PFSK-1 (cell line): ENCODE results near the gene CACNA1C.

ENCODE experiments used
- FOXP2 ChIP-seq: optimal IDR thresholded peaks from 2 replicates; pipeline ENCODE3; 2011; ENCODE audit warnings: borderline replicate concordance, control low read depth, inconsistent platforms; ENCODE audit not compliant: insufficient read depth; ENCODE audit errors: extremely low read length, extremely low read depth
- POLR2AphosphoS5 ChIP-seq: IDR thresholded peaks from 2 replicates; pipeline ENCODE4 v1.6.1; 2012; ENCODE audit warnings: low read depth, mild to moderate bottlenecking, control low read depth, low read length, moderate library complexity
- REST ChIP-seq, 2 experiments: IDR thresholded peaks; 2 replicates each; pipeline versions ENCODE4 v1.6.1 to v1.8.0; 2011 to 2012; ENCODE audit warnings: low read depth in 2 of 2, low read length in 2 of 2, control low read depth in 1 of 2, inconsistent platforms in 1 of 2, mild to moderate bottlenecking in 1 of 2, moderate library complexity in 1 of 2; ENCODE audit not compliant: insufficient read depth in 1 of 2
- SIN3A ChIP-seq: IDR thresholded peaks from 2 replicates; pipeline ENCODE4 v1.6.1; 2012; ENCODE audit warnings: mild to moderate bottlenecking, low read length, moderate library complexity, borderline replicate concordance; ENCODE audit not compliant: insufficient read depth
- TAF1 ChIP-seq: IDR thresholded peaks from 2 replicates; pipeline ENCODE4 v1.6.1; 2012; ENCODE audit warnings: low read length, control low read depth, borderline replicate concordance; ENCODE audit not compliant: insufficient read depth

The CACNA1C gene

DNA sequence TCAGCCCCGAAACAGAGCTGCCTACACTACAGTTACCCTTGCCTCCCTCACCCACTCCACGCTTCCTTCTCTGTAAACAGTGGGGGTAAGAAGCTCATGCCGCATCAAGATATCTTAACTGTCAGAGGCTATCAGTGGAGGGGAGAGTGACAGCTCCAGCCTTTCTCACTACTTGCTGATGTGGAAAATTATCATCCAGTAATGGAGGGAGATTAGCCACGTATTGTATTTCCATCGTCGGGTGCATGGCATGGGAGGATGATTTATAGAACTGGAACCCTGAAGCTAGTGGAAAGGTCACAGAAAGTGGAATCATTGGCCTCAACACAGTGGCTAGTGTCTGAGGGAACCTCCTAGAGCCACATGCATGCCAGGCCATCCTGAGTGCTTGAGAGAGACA lies 471.1 kb downstream of the CACNA1C start:
- no peak for TF ChIP-seq SIN3A
- no peak for TF ChIP-seq POLR2AphosphoS5
- TF ChIP-seq FOXP2, result no peak
- no peak for TF ChIP-seq TAF1
- TF ChIP-seq REST (IDR thresholded peaks at IDR 0.05; ENCODE audit: insufficient read depth in 1 of 2, low read depth in 2 of 2, low read length in 2 of 2), result no peak

- no peak for TF ChIP-seq POLR2AphosphoS5
- no peak for TF ChIP-seq TAF1
- TF ChIP-seq FOXP2, result no peak
- TF ChIP-seq REST (IDR thresholded peaks at IDR 0.05; ENCODE audit: insufficient read depth in 1 of 2, low read depth in 2 of 2, low read length in 2 of 2), result no peak
- no peak for TF ChIP-seq SIN3A
Measured at GRCh38 chr12:2526371-2526770, 473.6 kb downstream of the CACNA1C start.

DNA sequence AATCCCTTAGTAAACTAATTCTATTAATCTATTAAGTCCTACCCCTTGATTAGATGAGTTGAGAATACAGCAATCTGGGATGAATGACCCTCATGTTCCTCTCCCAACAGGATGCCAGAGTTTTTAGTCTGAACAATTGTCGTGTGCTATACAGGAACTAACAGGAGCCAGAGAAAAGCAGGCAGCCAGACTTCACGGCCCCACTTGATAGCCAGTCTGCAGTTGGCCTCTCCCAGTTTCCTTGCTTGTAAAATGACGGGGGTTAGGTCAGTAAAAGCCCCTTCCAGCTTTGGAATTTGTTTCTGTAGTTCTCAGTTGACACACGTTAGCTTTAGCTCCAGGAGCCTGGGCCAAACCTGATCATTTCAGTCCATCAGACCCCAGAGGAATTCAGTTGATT lies 475.2 kb downstream of the CACNA1C start:
- TF ChIP-seq FOXP2 (no peak), TAF1 (no peak), REST (IDR thresholded peaks at IDR 0.05; ENCODE audit: insufficient read depth in 1 of 2, low read depth in 2 of 2, low read length in 2 of 2) (no peak), SIN3A (no peak), POLR2AphosphoS5 (no peak)

- TF ChIP-seq SIN3A (no peak), TAF1 (no peak), FOXP2 (no peak), POLR2AphosphoS5 (no peak), REST (IDR thresholded peaks at IDR 0.05; ENCODE audit: insufficient read depth in 1 of 2, low read depth in 2 of 2, low read length in 2 of 2) (no peak)
Measured at GRCh38 chr12:2529807-2530206, 477.0 kb downstream of the CACNA1C start.

- TF ChIP-seq REST (IDR thresholded peaks at IDR 0.05; ENCODE audit: insufficient read depth in 1 of 2, low read depth in 2 of 2, low read length in 2 of 2) (0 out of 4 replicates have a peak, but pooled peaks of 1 of the 2 experiments have one; percentile 35), POLR2AphosphoS5 (no peak)
Measured at GRCh38 chr12:2531371-2531770, 478.6 kb downstream of the CACNA1C start.
